Stomach smooth muscle (tissue), 2 donors: ENCODE measurements around the gene KIF6.

Experiments used
- H3K27ac ChIP-seq: one replicate; pipeline ENCODE4 v1.7.0; 2013; ENCODE audit warnings: mild to moderate bottlenecking, low read length, inconsistent platforms
- H3K27me3 ChIP-seq, 2 donors: one replicate each; pipeline ENCODE4 v1.7.0; 2013; ENCODE audit warnings: low read length in 2 of 2; ENCODE audit not compliant: insufficient read depth in 2 of 2, control insufficient read depth in 1 of 2
- H3K36me3 ChIP-seq, 2 donors: one replicate each; pipeline ENCODE4 v1.7.0; 2013; ENCODE audit warnings: low read length in 2 of 2; ENCODE audit not compliant: control insufficient read depth in 2 of 2, insufficient read depth in 2 of 2
- H3K4me1 ChIP-seq: one replicate; pipeline ENCODE4 v1.7.0; 2013; ENCODE audit warnings: low read length; ENCODE audit not compliant: control insufficient read depth, insufficient read depth
- H3K4me3 ChIP-seq, 2 donors: one replicate each; pipeline ENCODE4 v1.7.0; 2013; ENCODE audit warnings: low read length in 2 of 2
- H3K9ac ChIP-seq, 2 donors: one replicate each; pipeline ENCODE4 v1.7.0; 2013; ENCODE audit warnings: low read length in 2 of 2, mild to moderate bottlenecking in 1 of 2
- H3K9me3 ChIP-seq, 2 donors: one replicate each; pipeline ENCODE4 v1.7.0; 2013; ENCODE audit warnings: low read length in 2 of 2; ENCODE audit not compliant: control insufficient read depth in 2 of 2
- donor health status: healthy.
- donor health status: Pancreatic carcinoma.

KIF6 gene

DNA sequence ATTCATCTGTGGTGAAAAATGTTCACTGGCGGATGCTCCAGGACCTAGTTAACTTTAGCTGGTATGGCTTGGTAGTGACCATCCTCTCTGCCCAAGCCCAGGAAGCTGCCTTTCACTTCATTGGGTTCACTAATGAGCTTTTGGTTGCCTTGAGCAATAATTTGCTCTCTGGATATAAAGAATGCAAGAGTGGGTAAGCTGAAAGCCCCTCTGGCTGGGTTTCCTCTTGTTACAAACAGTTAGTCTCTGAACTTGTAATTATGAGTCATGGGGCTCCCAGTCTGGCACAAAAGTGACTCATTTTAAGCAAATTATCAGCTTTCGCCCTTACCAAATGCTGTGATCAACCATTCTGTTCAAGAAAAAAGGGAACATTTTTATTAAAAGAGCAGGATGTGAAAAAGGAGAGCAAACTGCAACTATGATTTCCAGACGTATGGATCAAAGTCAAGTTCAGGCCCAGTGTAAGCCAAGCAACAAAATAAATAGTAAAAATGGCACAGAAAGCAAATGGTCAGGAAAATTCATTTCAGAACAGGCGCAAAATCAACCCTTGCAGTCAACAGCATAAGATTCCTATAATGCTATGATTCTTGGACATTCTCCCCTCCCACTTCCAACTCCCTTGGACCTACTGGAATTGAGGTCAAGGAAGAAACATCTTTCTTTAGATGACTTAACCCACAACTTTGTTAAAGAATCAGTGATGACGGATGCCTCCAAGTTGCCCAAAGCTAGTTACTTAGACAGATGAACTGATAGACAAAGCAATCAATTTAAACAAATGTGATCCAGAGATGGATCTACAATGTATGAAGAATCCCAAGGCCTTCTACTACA lies 272.7 kb downstream of the KIF6 start:
- no peaks in the 10 kb centered on the region for H3K4me1 ChIP-seq
- H3K4me3 ChIP-seq = no peak overlapping the region
- no peak overlapping the region for H3K9ac ChIP-seq
- H3K36me3 ChIP-seq = no peaks in the 10 kb centered on the region
- H3K27me3 ChIP-seq = no peaks in the 10 kb centered on the region
- no peak overlapping the region for H3K27ac ChIP-seq
- H3K9me3 ChIP-seq = no peaks in the 10 kb centered on the region

- H3K36me3 ChIP-seq = no peaks in the 10 kb centered on the region
- no peaks in the 10 kb centered on the region for H3K9me3 ChIP-seq
- H3K27me3 ChIP-seq = no peaks in the 10 kb centered on the region
- H3K4me1 ChIP-seq = no peaks in the 10 kb centered on the region
- H3K27ac ChIP-seq = no peak overlapping the region
- H3K9ac ChIP-seq = no peak overlapping the region
- no peak overlapping the region for H3K4me3 ChIP-seq
Measured at GRCh38 chr6:39451831-39452230, 273.4 kb downstream of the KIF6 start.

GRCh38 chr6:39449022-39449421 lies 276.2 kb downstream of the KIF6 start:
- H3K36me3 ChIP-seq = no peaks in the 10 kb centered on the region
- H3K27me3 ChIP-seq = no peaks in the 10 kb centered on the region
- no peak overlapping the region for H3K27ac ChIP-seq
- H3K9me3 ChIP-seq = no peaks in the 10 kb centered on the region
- H3K4me1 ChIP-seq = no peaks in the 10 kb centered on the region
- H3K9ac ChIP-seq = no peak overlapping the region
- H3K4me3 ChIP-seq = no peak overlapping the region

DNA sequence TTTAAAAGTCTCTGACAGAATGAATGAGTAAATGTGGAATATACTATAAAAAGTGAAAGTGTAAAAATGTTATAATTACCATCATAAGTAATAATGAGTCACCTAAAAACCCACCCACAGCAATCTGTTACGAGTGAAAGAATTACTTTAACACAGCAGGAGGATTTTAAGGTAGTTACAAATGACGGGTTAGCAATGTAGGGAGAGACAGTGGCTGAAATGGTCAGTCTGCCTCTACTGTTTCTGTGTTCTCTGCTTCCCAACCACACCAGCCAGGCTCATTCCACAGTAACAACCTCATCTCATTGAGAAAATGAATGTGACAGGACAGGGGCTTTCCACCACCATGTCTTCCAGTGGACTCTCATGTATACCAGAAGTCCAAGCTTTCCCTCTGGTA lies 278.3 kb downstream of the KIF6 start:
- Histone ChIP-seq H3K27ac (no peak overlapping the region), H3K4me1 (no peaks in the 10 kb centered on the region), H3K27me3 (no peaks in the 10 kb centered on the region), H3K9me3 (no peaks in the 10 kb centered on the region), H3K4me3 (no peak overlapping the region), H3K36me3 (no peaks in the 10 kb centered on the region), H3K9ac (no peak overlapping the region)

- H3K4me1 ChIP-seq = no peaks in the 10 kb centered on the region
- no peaks in the 10 kb centered on the region for H3K9me3 ChIP-seq
- no peak overlapping the region for H3K4me3 ChIP-seq
- no peaks in the 10 kb centered on the region for H3K36me3 ChIP-seq
- H3K27me3 ChIP-seq = no peaks in the 10 kb centered on the region
- H3K27ac ChIP-seq = no peak overlapping the region
- no peak overlapping the region for H3K9ac ChIP-seq
Measured at GRCh38 chr6:39445667-39446066, 279.5 kb downstream of the KIF6 start.

GRCh38 chr6:39444479-39445019 lies 280.7 kb downstream of the KIF6 start:
- H3K27ac ChIP-seq = no peak overlapping the region

DNA sequence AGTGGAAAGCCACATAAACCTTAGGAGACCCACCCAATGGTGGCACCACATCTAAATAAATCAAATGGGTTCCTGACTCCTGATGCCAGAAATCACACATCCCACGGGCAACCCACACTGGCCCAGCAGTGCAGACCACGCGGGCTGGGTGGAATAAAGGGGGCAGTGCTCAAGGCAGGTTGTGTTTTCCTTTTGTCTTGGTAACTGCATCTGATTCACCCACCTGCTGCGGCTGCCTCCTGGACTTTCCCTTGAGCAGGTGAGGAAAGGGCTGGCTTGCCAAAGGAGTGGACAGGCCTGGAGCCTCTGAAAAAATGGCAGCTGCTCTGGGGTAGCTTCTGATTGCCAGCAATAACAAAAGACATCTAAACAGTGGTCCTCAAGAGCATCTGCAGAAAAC lies 283.2 kb downstream of the KIF6 start:
- Histone ChIP-seq H3K9me3 (no peaks in the 10 kb centered on the region), H3K36me3 (no peaks in the 10 kb centered on the region), H3K4me1 (no peaks in the 10 kb centered on the region), H3K4me3 (no peak overlapping the region), H3K9ac (no peak overlapping the region), H3K27ac (no peak overlapping the region), H3K27me3 (no peaks in the 10 kb centered on the region)

More at GRCh38 chr6:39444479-39445019, 280.7 kb downstream of the KIF6 start:
- H3K27me3 ChIP-seq = no peaks in the 10 kb centered on the region
- H3K4me3 ChIP-seq = no peak overlapping the region
- no peaks in the 10 kb centered on the region for H3K4me1 ChIP-seq
- no peaks in the 10 kb centered on the region for H3K9me3 ChIP-seq
- H3K9ac ChIP-seq = no peak overlapping the region
- H3K36me3 ChIP-seq = no peaks in the 10 kb centered on the region

DNA sequence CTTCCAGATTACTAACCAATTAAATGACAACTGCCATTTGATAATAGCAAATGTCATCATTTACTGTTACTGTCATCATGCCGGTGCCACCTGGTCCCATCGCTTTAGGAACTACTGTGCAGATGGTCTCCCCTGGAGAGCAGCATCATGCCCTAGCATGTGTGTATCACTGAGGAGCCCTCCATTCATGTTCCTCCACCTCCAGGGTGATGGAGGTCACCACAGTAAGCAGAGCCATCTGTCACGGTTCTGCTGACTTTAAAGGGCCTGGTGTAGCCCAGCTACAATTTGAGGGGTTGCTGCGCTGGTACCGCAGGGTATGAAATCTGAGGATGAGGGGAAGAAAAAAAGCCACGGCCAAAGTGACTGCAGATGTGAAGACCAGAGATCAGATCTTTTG lies 283.9 kb downstream of the KIF6 start:
- H3K4me3 ChIP-seq = no peak overlapping the region
- H3K9ac ChIP-seq = no peak overlapping the region
- H3K4me1 ChIP-seq = no peaks in the 10 kb centered on the region
- no peaks in the 10 kb centered on the region for H3K27me3 ChIP-seq
- H3K36me3 ChIP-seq = no peaks in the 10 kb centered on the region
- no peak overlapping the region for H3K27ac ChIP-seq
- H3K9me3 ChIP-seq = no peaks in the 10 kb centered on the region

DNA sequence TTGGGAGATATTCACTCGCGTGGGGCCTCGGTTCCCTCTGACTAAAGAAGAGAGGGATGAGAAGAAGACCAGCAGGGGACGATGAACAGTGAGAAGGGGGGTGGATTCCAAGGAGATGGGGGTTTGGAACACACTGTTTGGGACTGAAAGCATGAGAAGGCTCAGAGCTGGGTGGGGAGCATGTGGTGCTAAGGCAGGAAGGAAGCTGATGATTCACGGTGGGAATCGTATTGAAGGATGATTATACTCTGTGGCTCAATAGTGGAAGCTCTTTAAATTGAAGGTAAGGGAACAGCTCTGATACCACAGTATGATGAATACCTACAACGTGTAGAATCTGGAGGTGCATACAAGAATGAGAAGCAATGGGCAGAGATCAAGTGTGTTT lies 285.2 kb downstream of the KIF6 start:
- Histone ChIP-seq H3K9ac (no peak overlapping the region), H3K4me3 (no peak overlapping the region), H3K4me1 (no peaks in the 10 kb centered on the region), H3K9me3 (no peaks in the 10 kb centered on the region), H3K27ac (no peak overlapping the region), H3K27me3 (no peaks in the 10 kb centered on the region), H3K36me3 (no peaks in the 10 kb centered on the region)

GRCh38 chr6:39439342-39440038 lies 285.7 kb downstream of the KIF6 start:
- Histone ChIP-seq H3K27ac (no peak overlapping the region), H3K4me1 (no peaks in the 10 kb centered on the region), H3K9me3 (no peaks in the 10 kb centered on the region), H3K9ac (no peak overlapping the region), H3K36me3 (no peaks in the 10 kb centered on the region), H3K4me3 (no peak overlapping the region), H3K27me3 (no peaks in the 10 kb centered on the region)

GRCh38 chr6:39433630-39434029 lies 291.6 kb downstream of the KIF6 start:
- Histone ChIP-seq H3K27ac (no peak overlapping the region), H3K36me3 (no peaks in the 10 kb centered on the region), H3K9ac (no peak overlapping the region), H3K27me3 (no peaks in the 10 kb centered on the region), H3K4me3 (no peak overlapping the region), H3K9me3 (no peaks in the 10 kb centered on the region), H3K4me1 (peaks cover 15% of the 10 kb centered on the region)
